Stimulated activated CD4-positive, alpha-beta T cell treated with anti-CD3 and anti-CD28 coated beads, Interleukin-4, amount 100 ng/mL, for 48 hours (primary cell): Measurements from ENCODE around the gene EPN3.

Experiments
- DNase-seq, 2 donors: peaks; one replicate each; pipeline ENCODE4 v3.0.0-alpha.2; 2020; ENCODE audit warnings: low read depth in 2 of 2

The EPN3 gene

DNA sequence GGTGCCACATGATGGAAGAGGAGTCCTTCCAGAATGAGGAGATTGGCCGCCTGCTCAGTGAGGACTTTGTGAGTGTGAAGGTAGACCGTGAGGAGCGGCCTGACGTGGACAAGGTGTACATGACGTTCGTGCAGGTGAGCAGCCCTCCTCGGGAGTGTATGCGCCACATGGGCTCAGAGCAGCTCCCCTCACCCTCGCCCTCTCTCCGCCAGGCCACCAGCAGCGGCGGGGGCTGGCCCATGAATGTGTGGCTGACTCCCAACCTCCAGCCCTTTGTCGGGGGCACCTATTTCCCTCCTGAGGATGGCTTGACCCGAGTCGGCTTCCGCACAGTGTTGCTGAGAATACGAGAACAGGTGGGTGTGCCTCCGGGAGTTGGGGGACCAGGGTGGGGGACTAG lies 16.3 kb downstream of the EPN3 start:
- no peak for DNase-seq

- DNase-seq = no peak
Observed at GRCh38 chr17:50549256-50549941, 16.9 kb downstream of the EPN3 start.

GRCh38 chr17:50549969-50550368 lies 17.4 kb downstream of the EPN3 start:
- DNase-seq = no peak

DNA sequence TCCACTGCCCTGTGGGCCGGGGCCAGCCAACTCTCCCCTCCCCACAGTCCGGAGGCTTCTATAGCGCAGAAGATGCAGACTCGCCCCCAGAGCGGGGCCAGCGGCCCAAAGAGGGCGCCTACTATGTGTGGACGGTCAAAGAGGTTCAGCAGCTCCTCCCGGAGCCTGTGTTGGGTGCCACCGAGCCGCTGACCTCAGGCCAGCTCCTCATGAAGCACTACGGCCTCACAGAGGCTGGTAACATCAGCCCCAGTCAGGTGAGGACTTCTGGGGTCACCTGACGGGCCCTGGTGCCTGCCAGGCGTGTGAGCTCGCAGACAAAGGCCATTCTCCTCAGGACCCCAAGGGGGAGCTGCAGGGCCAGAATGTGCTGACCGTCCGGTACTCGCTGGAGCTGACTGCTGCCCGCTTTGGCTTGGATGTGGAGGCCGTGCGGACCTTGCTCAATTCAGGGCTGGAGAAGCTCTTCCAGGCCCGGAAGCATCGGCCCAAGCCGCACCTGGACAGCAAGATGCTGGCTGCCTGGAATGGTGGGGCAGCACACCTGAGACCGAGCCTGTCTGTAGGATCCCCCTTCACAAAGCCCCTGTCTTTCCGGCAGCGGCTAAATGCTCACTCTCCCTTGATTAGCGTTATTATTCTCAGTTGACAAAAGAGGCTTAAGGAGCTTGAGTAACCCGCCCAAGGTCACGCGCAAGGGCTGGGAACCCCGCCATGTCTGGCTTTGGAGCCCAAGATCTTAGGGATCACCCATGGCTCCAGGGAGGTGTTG lies 18.3 kb downstream of the EPN3 start:
- DNase-seq = no peak

GRCh38 chr17:50551433-50551815 lies 18.9 kb downstream of the EPN3 start:
- DNase-seq = no peak

DNA sequence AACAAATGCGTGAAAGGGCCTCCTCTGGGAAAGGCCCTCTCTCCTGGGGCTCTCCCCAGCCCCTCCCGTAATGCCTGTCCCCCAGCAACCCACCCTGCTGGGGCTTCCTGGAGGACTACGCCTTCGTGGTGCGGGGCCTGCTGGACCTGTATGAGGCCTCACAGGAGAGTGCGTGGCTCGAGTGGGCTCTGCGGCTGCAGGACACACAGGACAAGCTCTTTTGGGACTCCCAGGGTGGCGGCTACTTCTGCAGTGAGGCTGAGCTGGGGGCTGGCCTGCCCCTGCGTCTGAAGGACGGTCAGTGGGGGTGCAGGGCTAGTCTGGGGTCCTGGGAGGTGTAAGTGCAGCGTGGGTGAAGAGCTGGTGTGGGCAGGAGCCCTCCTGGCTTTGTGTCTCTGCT lies 19.3 kb downstream of the EPN3 start:
- no peak for DNase-seq

GRCh38 chr17:50554201-50554600 lies 21.7 kb downstream of the EPN3 start:
- DNase-seq = no peak

- no peak for DNase-seq
Observed at GRCh38 chr17:50556803-50557202, 24.3 kb downstream of the EPN3 start.

- no peak for DNase-seq
Observed at GRCh38 chr17:50557630-50558029, 25.1 kb downstream of the EPN3 start.

GRCh38 chr17:50558091-50558490 lies 25.6 kb downstream of the EPN3 start:
- DNase-seq = no peak

- DNase-seq = no peak
Observed at GRCh38 chr17:50558581-50558940, 26.0 kb downstream of the EPN3 start.

- no peak for DNase-seq
Observed at GRCh38 chr17:50558941-50559614, 26.5 kb downstream of the EPN3 start.

DNA sequence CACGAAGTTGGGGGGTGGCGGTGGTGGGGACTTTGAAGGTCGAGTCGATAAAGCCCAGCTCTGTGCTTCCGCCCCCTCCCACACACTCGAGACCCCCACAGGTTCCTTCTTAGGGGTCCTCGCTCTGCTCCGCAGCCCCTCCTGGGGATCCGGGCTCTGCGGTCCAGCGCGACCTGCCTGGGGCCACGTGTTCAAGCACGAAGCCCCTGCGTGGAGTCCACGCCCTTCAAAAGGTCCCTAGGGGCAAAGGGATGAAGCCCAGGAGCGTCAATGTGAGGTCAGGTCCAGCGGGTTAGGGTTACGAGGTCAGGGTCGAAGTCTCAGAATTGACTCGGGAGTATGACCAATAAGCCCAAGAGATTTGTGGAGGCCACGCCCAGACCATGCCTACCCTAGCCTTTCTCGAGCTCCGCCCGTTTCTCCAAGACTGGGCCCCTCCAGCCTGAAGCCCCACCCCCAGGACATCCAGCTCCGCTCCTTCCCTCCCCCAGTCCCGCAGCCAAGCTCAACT lies 27.2 kb downstream of the EPN3 start:
- peak; percentile 25 to 34 for DNase-seq

DNA sequence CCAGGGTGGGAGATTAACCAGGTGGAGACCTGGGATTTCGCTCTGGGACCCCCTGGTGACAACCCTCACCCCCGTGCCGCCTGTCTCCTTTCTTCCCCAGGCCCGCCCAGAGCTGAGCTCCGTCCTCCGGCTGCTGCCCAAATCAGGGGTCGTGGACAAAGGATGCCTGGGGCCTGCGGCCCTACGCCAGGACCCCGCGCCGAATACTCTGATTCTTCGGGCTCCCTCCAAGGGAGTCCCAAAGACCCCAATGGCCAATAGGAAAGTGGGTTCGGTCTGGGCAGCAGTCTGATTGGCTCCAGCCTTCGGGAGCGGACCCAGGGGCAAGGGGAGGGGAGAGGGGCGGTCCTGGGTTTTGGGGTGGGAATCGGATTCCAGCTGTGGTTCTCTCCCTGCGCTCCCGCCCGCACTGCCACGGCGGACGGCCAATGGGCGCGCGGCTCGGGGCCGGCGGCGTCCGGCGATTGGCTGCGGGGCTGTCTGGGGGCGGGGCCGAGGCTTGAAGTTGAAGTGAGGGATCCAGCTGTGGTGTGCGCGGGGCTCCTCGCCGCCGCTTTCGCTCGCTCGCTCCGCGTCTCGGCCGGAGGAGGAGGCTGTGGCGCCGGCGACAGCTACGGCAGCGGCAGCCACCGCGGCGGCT lies 27.8 kb downstream of the EPN3 start, which contains the start of gene CACNA1G:
TSS of gene CACNA1G (plus strand) at position 531 of the 640 bp plus-strand sequence. CDS start 745 bp downstream, outside the sequence.
- DNase-seq = peak; percentile 83 to 87

- DNase-seq = no peak
Observed at GRCh38 chr17:50560931-50561745, 28.6 kb downstream of the EPN3 start.

DNA sequence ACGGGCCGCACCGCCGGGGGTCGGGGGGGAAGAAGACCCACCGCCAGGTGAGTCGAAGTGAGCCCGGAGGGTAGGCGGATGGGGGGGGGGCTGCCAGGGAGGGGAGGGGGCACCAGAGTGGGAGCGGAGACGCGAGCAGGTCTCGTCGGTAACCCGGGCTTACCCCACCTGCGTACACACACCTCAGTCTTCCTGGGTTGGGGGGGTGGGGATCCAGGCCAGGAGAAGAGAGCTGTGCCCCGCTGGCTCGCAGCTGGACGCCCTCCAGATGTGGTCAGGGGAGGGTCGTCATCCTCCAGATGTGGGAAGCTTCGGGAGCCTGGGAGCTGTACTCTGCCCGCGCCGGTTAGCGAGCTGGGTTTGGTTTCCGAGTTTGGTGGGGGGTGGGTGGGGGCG lies 29.2 kb downstream of the EPN3 start:
- no peak for DNase-seq

DNA sequence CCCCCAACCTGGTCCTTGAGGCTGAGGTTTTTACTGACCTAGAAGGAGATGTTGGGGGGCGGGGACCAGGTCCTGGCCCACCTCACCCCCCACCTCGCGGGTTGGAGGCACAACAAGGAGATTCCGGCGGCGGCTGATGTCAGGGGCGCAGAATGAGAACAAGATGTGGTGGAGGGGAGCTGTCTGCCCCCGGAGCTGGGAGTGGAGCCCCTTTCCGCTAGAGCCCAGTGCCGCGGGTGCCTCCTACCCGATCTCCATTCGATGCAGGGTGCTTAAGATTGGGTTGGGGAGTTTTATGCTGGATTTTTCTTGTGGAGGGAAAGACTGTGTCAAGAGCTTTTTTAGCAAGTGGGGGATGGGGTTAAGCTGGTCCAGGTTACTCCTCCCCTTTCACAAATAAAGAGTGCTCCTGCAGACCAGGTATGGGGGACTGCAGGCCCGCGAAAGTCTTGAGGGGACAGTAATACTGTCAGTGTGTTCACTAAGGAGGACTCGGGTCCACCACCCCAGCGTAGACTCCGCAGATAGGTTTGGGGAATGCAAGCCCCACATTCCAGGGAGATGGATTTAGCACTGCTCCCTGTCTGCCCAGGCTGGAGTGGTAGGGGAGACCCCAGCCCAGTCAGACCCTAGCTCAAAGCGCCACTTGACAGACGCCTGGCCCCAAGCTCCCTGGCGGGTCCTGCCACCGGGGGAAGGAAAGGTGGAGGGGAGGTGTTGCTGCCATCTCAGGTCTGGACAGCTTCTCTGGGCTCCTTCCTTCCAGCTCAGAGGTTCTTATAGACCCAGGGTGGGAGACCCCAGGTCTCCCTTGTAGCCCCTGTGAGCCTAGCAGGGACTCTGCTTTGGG lies 29.9 kb downstream of the EPN3 start:
- DNase-seq = no peak

GRCh38 chr17:50563092-50563511 lies 30.6 kb downstream of the EPN3 start:
- DNase-seq = no peak

DNA sequence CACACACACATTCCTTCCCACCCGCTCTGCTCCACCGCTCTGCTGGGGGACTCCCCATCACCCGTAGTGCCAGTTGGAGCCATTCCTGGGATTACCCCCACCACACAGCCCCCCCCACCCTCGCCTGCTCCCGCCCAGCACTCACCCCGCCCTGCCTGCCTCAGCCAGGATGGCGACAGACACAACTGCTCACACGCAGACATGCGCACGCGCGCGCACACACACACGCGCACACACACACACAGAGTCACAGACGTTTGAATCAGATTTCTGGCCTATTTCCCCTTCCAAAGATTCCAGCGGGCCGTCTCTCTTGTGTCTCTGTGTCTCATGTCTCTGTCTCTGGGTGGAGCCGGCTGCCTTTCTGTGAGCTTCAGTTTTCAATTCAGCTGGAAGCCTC lies 32.4 kb downstream of the EPN3 start:
- DNase-seq = no peak
